Neural crest cell (in vitro differentiated cells): ENCODE measurements around the gene A4GALT. TPM values are rescaled to one million over a fixed set of nuclear protein-coding genes. Genes with fewer than 3 reads are reported as not detected.

ENCODE experiments used
- DNase-seq: peaks from one replicate; pipeline ENCODE4 v3.0.0; 2021; ENCODE audit warnings: low read depth, mixed read lengths, low spot score
- H3K27ac Mint-ChIP-seq: one replicate; pipeline ENCODE4 v1.8.0; 2021; ENCODE audit warnings: mild to moderate bottlenecking, mixed read lengths; ENCODE audit not compliant: unreplicated experiment
- H3K27me3 Mint-ChIP-seq: 2 replicates; pipeline ENCODE4 v1.8.0; 2021; ENCODE audit warnings: low read depth, mild to moderate bottlenecking, mixed read lengths
- H3K36me3 Mint-ChIP-seq: 2 replicates; pipeline ENCODE4 v1.8.0; 2021; ENCODE audit warnings: low read depth, mild to moderate bottlenecking, mixed read lengths
- H3K4me1 Mint-ChIP-seq: 2 replicates; pipeline ENCODE4 v1.8.0; 2021; ENCODE audit warnings: mixed read lengths
- H3K4me3 Mint-ChIP-seq: one replicate; pipeline ENCODE4 v1.8.0; 2021; ENCODE audit warnings: mild to moderate bottlenecking, mixed read lengths
- H3K9me3 Mint-ChIP-seq: 2 replicates; pipeline ENCODE4 v1.8.0; 2021; ENCODE audit warnings: mixed read lengths
- CTCF ChIP-seq: fragments of 200-600 bp; sonication (generic); conservative IDR thresholded peaks from 2 replicates; pipeline ENCODE4 v1.5.0; 2021; ENCODE audit warnings: antibody characterized with exemption, mild to moderate bottlenecking
- total RNA-seq: library from RNA; stranded (reverse); gene quantifications from 2 replicates; pipeline ENCODE4 v1.2.1, GENCODE V29; 2021

A4GALT gene
- total RNA-seq, 1 donor from 2014 or later = 0.35 TPM

- Mint-ChIP-seq H3K9me3 (no peaks in the 10 kb centered on the region), H3K36me3 (no peaks in the 10 kb centered on the region), H3K27me3 (no peaks in the 10 kb centered on the region), H3K4me1 (peaks cover 22% of the 10 kb centered on the region), H3K4me3 (no peak overlapping the region), H3K27ac (no peak overlapping the region)
- no peak for TF ChIP-seq CTCF
- DNase-seq = no peak
Observed at GRCh38 chr22:42642806-42643633, 77.7 kb downstream of the A4GALT start.

Other genes starting within 250 kb of the A4GALT start
- 78.0 and 78.2 TPM in 2 replicates for gene RRP7A, start 201.1 kb downstream of the A4GALT start, total RNA-seq
- 0.36 and 0.63 TPM in 2 replicates for gene SERHL2, start 166.9 kb downstream of the A4GALT start, total RNA-seq
- gene POLDIP3, start 106.0 kb downstream of the A4GALT start, total RNA-seq = 110 and 114 TPM in 2 replicates
- gene ATP5MGL, start 80.3 kb downstream of the A4GALT start, total RNA-seq = 0.66 and 1.3 TPM in 2 replicates
- gene CYB5R3, start 71.5 kb downstream of the A4GALT start, total RNA-seq = 105 and 106 TPM in 2 replicates
- 28.4 and 29.9 TPM in 2 replicates for gene ARFGAP3, start 136.4 kb upstream of the A4GALT start, total RNA-seq